ENCODE measurements around the gene ZGPAT.

DNA sequence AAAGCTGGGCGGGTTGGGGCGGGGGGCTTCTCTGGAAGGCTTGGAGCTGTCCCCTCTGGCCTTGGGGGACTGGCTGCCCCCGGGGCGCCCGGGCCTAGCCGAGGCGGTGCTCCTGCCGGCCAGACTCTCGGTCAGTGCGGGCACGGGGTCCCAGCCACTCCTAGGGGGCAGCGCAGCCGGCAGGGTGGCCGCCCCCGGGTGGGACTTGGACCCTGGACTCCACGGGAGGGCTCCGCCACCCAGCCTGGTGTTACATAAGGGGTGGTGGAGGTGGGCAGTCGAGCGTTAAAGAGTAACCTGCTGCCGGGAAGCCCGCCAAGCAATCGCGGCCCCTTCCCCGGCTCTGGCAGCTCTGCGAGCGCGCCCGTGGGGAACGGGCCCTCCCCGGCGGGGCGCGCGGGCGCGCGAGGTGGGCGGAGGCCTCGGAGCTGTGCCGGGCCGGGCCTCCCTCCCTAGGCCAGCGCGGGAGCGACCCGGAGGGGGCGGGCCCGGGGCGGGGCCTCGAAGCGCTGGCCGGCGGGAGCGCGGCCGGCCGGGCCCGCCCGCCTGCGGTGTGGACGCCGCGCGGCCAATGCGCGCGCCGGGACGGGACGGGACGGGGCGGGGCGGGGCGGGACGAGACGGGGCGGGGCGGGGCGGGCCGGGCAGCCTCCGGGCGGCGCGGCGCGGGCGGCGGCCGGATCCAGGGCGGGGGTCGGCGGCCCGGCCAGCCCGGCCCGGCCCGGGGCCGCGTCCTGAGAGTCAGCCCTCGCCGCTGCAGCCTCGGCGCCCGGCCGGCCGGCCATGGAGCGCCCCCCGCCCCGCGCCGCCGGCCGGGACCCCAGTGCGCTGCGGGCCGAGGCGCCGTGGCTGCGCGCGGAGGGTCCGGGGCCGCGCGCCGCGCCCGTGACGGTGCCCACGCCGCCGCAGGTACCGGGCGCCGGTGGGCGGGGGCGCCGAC lies 31.6 kb downstream of the ZGPAT start, which contains the start of gene SLC2A4RG:
- TF ChIP-seq POLR2A (IDR thresholded peaks at IDR 0.05), result peak; percentile 32 to 33
- TF ChIP-seq, protein P1, sequence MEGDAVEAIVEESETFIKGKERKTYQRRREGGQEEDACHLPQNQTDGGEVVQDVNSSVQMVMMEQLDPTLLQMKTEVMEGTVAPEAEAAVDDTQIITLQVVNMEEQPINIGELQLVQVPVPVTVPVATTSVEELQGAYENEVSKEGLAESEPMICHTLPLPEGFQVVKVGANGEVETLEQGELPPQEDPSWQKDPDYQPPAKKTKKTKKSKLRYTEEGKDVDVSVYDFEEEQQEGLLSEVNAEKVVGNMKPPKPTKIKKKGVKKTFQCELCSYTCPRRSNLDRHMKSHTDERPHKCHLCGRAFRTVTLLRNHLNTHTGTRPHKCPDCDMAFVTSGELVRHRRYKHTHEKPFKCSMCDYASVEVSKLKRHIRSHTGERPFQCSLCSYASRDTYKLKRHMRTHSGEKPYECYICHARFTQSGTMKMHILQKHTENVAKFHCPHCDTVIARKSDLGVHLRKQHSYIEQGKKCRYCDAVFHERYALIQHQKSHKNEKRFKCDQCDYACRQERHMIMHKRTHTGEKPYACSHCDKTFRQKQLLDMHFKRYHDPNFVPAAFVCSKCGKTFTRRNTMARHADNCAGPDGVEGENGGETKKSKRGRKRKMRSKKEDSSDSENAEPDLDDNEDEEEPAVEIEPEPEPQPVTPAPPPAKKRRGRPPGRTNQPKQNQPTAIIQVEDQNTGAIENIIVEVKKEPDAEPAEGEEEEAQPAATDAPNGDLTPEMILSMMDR (IDR thresholded peaks at IDR 0.05 in 4 of 5, conservative IDR thresholded peaks at IDR 0.05 in 1 of 5), result no peak
